Activated CD8-positive, alpha-beta memory T cell treated with anti-CD3 and anti-CD28 coated beads, Interleukin-2, amount 50 U/mL, for 1 hour (primary cell): ENCODE data around the gene TGM3.

Experiments
- DNase-seq: peaks from one replicate; pipeline ENCODE4 v3.0.0-alpha.2; 2020; ENCODE audit errors: extremely low read depth

Gene TGM3

GRCh38 chr20:2307136-2307535 lies 11.3 kb downstream of the TGM3 start:
- DNase-seq: no peak

- DNase-seq: no peak
These were observed 15.5 kb downstream of the TGM3 start for GRCh38 chr20:2311329-2311728.

GRCh38 chr20:2312876-2313275 lies 17.1 kb downstream of the TGM3 start:
- no peak for DNase-seq

- no peak for DNase-seq
These were observed 17.5 kb downstream of the TGM3 start for GRCh38 chr20:2313316-2313715.

- DNase-seq: no peak
These were observed 19.1 kb downstream of the TGM3 start for GRCh38 chr20:2314759-2315439.

GRCh38 chr20:2315440-2315778 lies 19.6 kb downstream of the TGM3 start:
- no peak for DNase-seq

GRCh38 chr20:2316847-2317495 lies 21.2 kb downstream of the TGM3 start:
- DNase-seq: no peak

- no peak for DNase-seq
These were observed 25.2 kb downstream of the TGM3 start for GRCh38 chr20:2320813-2321658.

GRCh38 chr20:2323051-2323450 lies 27.2 kb downstream of the TGM3 start:
- DNase-seq: no peak

GRCh38 chr20:2326046-2326445 lies 30.2 kb downstream of the TGM3 start:
- DNase-seq: no peak

GRCh38 chr20:2327620-2328555 lies 32.1 kb downstream of the TGM3 start:
- no peak for DNase-seq

- no peak for DNase-seq
These were observed 33.5 kb downstream of the TGM3 start for GRCh38 chr20:2329286-2329685.

- no peak for DNase-seq
These were observed 34.4 kb downstream of the TGM3 start for GRCh38 chr20:2330090-2330695.

- no peak for DNase-seq
These were observed 35.3 kb downstream of the TGM3 start for GRCh38 chr20:2331106-2331505.

GRCh38 chr20:2331901-2332565 lies 36.2 kb downstream of the TGM3 start:
- no peak for DNase-seq

- DNase-seq: no peak
These were observed 36.9 kb downstream of the TGM3 start for GRCh38 chr20:2332711-2333110.

GRCh38 chr20:2333821-2334220 lies 38.0 kb downstream of the TGM3 start:
- DNase-seq: no peak

GRCh38 chr20:2335096-2335870 lies 39.5 kb downstream of the TGM3 start:
- DNase-seq: no peak

GRCh38 chr20:2336471-2336870 lies 40.7 kb downstream of the TGM3 start:
- no peak for DNase-seq

GRCh38 chr20:2337142-2337541 lies 41.3 kb downstream of the TGM3 start:
- DNase-seq: no peak
